Liver (tissue), 3 donors: ENCODE data around the gene MIXL1.

Experiments used
- SP1 ChIP-seq: IDR thresholded peaks from 2 replicates; pipeline ENCODE4 v1.6.1; 2018; ENCODE audit warnings: antibody characterized with exemption, mild to moderate bottlenecking
- TAF1 ChIP-seq: conservative IDR thresholded peaks from 2 replicates; pipeline ENCODE4 v1.6.1; 2016; ENCODE audit warnings: antibody characterized with exemption, mild to moderate bottlenecking
- TF ChIP-seq, protein P1 (sequence below): IDR thresholded peaks from 2 replicates; pipeline ENCODE4 v1.6.1; 2016; ENCODE audit warnings: antibody characterized with exemption
- TF ChIP-seq, protein P2 (sequence below): IDR thresholded peaks from 2 replicates; pipeline ENCODE4 v1.6.1; 2016; ENCODE audit warnings: antibody characterized with exemption
- TF ChIP-seq, protein P3 (sequence below): fragments of 150-350 bp; IDR thresholded peaks from 2 replicates; pipeline ENCODE4 v1.5.1; 2017; ENCODE audit warnings: improper control_type of control experiment, low read depth, low read length; ENCODE audit not compliant: missing input control
- TF ChIP-seq, protein P4 (sequence below): IDR thresholded peaks from 2 replicates; pipeline ENCODE4 v1.6.1; 2016; ENCODE audit warnings: antibody characterized with exemption, mild to moderate bottlenecking
- donor health status: healthy.
- donor health status: healthy.

DNA sequence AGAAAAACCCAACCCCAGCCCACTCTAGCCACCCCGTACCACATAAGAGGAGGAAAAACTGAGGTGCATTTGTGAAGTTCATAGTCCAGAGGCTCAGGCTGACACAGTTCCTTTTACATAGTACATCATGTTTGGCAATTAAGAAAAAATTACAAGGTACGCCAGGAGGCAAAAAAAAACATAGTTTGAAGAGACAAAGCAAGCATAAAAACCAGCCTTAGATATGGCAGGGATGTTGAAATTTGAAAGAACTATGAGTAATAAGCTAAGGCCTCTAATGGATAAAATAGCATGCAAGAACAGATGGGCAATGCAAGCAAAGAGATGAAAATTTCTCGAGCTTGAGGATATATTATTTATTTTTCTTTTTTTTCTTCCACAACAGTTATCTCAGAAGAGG lies 31.9 kb downstream of the MIXL1 start:
- TF ChIP-seq SP1 (no peak), TAF1 (no peak)
- TF ChIP-seq, protein P1, sequence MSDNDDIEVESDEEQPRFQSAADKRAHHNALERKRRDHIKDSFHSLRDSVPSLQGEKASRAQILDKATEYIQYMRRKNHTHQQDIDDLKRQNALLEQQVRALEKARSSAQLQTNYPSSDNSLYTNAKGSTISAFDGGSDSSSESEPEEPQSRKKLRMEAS, result no peak
- TF ChIP-seq, protein P2, sequence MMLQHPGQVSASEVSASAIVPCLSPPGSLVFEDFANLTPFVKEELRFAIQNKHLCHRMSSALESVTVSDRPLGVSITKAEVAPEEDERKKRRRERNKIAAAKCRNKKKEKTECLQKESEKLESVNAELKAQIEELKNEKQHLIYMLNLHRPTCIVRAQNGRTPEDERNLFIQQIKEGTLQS, result no peak
- TF ChIP-seq, protein P3, sequence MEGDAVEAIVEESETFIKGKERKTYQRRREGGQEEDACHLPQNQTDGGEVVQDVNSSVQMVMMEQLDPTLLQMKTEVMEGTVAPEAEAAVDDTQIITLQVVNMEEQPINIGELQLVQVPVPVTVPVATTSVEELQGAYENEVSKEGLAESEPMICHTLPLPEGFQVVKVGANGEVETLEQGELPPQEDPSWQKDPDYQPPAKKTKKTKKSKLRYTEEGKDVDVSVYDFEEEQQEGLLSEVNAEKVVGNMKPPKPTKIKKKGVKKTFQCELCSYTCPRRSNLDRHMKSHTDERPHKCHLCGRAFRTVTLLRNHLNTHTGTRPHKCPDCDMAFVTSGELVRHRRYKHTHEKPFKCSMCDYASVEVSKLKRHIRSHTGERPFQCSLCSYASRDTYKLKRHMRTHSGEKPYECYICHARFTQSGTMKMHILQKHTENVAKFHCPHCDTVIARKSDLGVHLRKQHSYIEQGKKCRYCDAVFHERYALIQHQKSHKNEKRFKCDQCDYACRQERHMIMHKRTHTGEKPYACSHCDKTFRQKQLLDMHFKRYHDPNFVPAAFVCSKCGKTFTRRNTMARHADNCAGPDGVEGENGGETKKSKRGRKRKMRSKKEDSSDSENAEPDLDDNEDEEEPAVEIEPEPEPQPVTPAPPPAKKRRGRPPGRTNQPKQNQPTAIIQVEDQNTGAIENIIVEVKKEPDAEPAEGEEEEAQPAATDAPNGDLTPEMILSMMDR, result no peak
- TF ChIP-seq, protein P4, sequence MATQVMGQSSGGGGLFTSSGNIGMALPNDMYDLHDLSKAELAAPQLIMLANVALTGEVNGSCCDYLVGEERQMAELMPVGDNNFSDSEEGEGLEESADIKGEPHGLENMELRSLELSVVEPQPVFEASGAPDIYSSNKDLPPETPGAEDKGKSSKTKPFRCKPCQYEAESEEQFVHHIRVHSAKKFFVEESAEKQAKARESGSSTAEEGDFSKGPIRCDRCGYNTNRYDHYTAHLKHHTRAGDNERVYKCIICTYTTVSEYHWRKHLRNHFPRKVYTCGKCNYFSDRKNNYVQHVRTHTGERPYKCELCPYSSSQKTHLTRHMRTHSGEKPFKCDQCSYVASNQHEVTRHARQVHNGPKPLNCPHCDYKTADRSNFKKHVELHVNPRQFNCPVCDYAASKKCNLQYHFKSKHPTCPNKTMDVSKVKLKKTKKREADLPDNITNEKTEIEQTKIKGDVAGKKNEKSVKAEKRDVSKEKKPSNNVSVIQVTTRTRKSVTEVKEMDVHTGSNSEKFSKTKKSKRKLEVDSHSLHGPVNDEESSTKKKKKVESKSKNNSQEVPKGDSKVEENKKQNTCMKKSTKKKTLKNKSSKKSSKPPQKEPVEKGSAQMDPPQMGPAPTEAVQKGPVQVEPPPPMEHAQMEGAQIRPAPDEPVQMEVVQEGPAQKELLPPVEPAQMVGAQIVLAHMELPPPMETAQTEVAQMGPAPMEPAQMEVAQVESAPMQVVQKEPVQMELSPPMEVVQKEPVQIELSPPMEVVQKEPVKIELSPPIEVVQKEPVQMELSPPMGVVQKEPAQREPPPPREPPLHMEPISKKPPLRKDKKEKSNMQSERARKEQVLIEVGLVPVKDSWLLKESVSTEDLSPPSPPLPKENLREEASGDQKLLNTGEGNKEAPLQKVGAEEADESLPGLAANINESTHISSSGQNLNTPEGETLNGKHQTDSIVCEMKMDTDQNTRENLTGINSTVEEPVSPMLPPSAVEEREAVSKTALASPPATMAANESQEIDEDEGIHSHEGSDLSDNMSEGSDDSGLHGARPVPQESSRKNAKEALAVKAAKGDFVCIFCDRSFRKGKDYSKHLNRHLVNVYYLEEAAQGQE, result no peak
